DND-41 (cell line): Measurements from ENCODE around the gene BCO2.
A peak's percentile ranks its signal among the peaks of the same experiment; 100 is the strongest.

ENCODE experiments used
- ATAC-seq: fragments of 200-7000 bp; cut with Tn5 transposase; 3 replicates; pipeline ENCODE4 v1.9.1; 2021; ENCODE audit warnings: low read depth; ENCODE audit not compliant: insufficient read depth
- DNase-seq: peaks from one replicate; pipeline ENCODE4 v3.0.0-alpha.2; 2020
- H2AFZ ChIP-seq: 2 replicates; pipeline ENCODE4 v1.6.0; 2012; ENCODE audit warnings: low read depth, low read length
- H3K27ac ChIP-seq: 2 replicates; pipeline ENCODE4 v1.5.1; 2012; ENCODE audit warnings: low read length, inconsistent platforms
- H3K27me3 ChIP-seq: fragments of 200-600 bp; sonication (generic); 2 replicates; pipeline ENCODE4 v1.6.0; 2012; ENCODE audit warnings: low read length, mild to moderate bottlenecking, inconsistent platforms; ENCODE audit not compliant: insufficient read depth, poor library complexity
- H3K36me3 ChIP-seq: 2 replicates; pipeline ENCODE4 v1.5.1; 2012; ENCODE audit warnings: low read length, inconsistent platforms; ENCODE audit not compliant: insufficient read depth
- H3K4me1 ChIP-seq: 2 replicates; pipeline ENCODE4 v1.5.1; 2012; ENCODE audit warnings: mild to moderate bottlenecking, low read length; ENCODE audit not compliant: insufficient read depth
- H3K4me2 ChIP-seq: 2 replicates; pipeline ENCODE4 v1.6.0; 2012; ENCODE audit warnings: mild to moderate bottlenecking, moderate library complexity, low read length, inconsistent platforms; ENCODE audit not compliant: insufficient read depth
- H3K4me3 ChIP-seq, 2 experiments: fragments of 200-600 bp in 1 of 2; shearing (Covaris generic) in 1 of 2; 2 replicates each; pipeline ENCODE4 v1.5.1; 2012 to 2016; ENCODE audit warnings: inconsistent platforms in 2 of 2, low read length in 2 of 2, mild to moderate bottlenecking in 2 of 2, low read depth in 1 of 2, moderate library complexity in 1 of 2
- H3K79me2 ChIP-seq: 2 replicates; pipeline ENCODE4 v1.6.0; 2012; ENCODE audit warnings: low read length, inconsistent platforms; ENCODE audit not compliant: insufficient read depth
- H3K9ac ChIP-seq: 2 replicates; pipeline ENCODE4 v1.6.0; 2012; ENCODE audit warnings: low read depth, mild to moderate bottlenecking, inconsistent platforms, low read length, moderate library complexity
- H3K9me3 ChIP-seq: 2 replicates; pipeline ENCODE4 v1.5.1; 2012; ENCODE audit warnings: low read length, moderate library complexity, mild to moderate bottlenecking, inconsistent platforms; ENCODE audit not compliant: insufficient read depth, severe bottlenecking
- H4K20me1 ChIP-seq: 2 replicates; pipeline ENCODE4 v1.6.0; 2012; ENCODE audit warnings: low read length; ENCODE audit not compliant: insufficient read depth
- CTCF ChIP-seq: IDR thresholded peaks from 2 replicates; pipeline ENCODE4 v1.5.1; 2012; ENCODE audit warnings: borderline replicate concordance, low read length, moderate library complexity, mild to moderate bottlenecking; ENCODE audit not compliant: poor library complexity, severe bottlenecking; ENCODE audit errors: extremely low read depth
- EZH2 ChIP-seq: IDR thresholded peaks from 3 replicates; pipeline ENCODE4 v1.6.1; 2012; ENCODE audit warnings: borderline replicate concordance, low read depth, mild to moderate bottlenecking, moderate library complexity, low read length, inconsistent platforms; ENCODE audit not compliant: severe bottlenecking

BCO2 gene

GRCh38 chr11:112222303-112222702, 47.0 kb downstream of the BCO2 start:
- no peaks in the 10 kb centered on the region for H3K9me3 ChIP-seq
- no peak overlapping the region for H3K4me2 ChIP-seq
- peaks cover 18% of the 10 kb centered on the region for H3K4me1 ChIP-seq
- no peak overlapping the region for H2AFZ ChIP-seq
- no peaks in the 10 kb centered on the region for H3K27me3 ChIP-seq
- H4K20me1 ChIP-seq, result no peaks in the 10 kb centered on the region
- peaks cover 12% of the 10 kb centered on the region for H3K79me2 ChIP-seq
- DNase-seq (no peak), ATAC-seq (no peak)
- TF ChIP-seq EZH2 (no peak), CTCF (no peak)
- no peak overlapping the region for H3K9ac ChIP-seq
- no peaks in the 10 kb centered on the region; the same call in 1 of the 2 replicates for H3K36me3 ChIP-seq
- no peak overlapping the region for H3K27ac ChIP-seq
- no peak overlapping the region for H3K4me3 ChIP-seq

GRCh38 chr11:112223121-112223520, 47.8 kb downstream of the BCO2 start:
- H3K27me3 ChIP-seq, result no peaks in the 10 kb centered on the region
- DNase-seq, result no peak
- H3K4me1 ChIP-seq, result peaks cover 26% of the 10 kb centered on the region
- no peak overlapping the region for H3K27ac ChIP-seq
- peak overlapping the region; percentile 24; the same call in 1 of the 2 replicates for H2AFZ ChIP-seq
- H3K4me2 ChIP-seq, result no peak overlapping the region
- H3K9me3 ChIP-seq, result no peaks in the 10 kb centered on the region
- no peak overlapping the region for H3K4me3 ChIP-seq
- H3K36me3 ChIP-seq, result no peaks in the 10 kb centered on the region; the same call in 1 of the 2 replicates
- peaks cover 20% of the 10 kb centered on the region for H3K79me2 ChIP-seq
- H4K20me1 ChIP-seq, result no peaks in the 10 kb centered on the region
- no peak overlapping the region for H3K9ac ChIP-seq
- ATAC-seq, result no peak
- TF ChIP-seq CTCF (no peak), EZH2 (no peak)

DNA sequence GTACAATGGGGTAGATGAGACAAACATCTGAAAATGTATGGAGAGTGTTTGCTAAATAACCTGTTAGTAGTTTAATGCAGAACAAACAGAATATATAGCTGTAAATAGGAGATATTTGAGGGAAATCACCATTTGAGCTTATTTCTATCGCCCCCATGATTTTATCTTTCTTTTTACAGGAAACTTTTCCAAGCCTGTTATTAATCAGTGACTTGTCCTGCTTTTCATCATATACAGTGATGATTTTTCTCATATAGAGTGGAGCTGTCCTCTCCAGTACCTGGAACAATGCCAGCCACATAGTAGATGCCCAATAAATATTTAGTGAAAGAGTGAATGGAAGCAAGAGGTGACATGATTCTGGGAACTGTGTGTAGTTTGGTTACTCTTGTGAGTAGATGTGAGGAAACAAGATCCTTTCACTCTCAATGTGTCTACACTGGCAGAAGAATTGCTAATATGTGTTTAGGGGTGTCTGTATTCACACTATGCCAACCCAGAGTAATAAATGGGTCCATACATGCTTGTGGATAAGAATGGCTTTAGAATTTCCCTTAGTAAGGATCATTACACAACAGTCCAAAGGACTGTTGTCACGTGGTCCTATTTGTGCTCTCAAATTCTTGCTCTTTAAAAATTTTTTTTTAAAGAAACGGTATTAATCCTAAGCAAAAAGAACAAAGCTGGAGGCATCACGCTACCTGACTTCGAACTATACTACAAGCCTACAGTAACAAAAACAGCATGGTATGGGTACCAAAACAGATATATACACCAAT, 48.6 kb downstream of the BCO2 start:
- ATAC-seq (no peak), DNase-seq (no peak)
- Histone ChIP-seq H3K4me3 (no peak overlapping the region), H3K4me1 (peaks cover 29% of the 10 kb centered on the region), H2AFZ (no peak overlapping the region), H3K9ac (no peak overlapping the region), H3K4me2 (no peak overlapping the region), H4K20me1 (no peaks in the 10 kb centered on the region), H3K27ac (no peak overlapping the region), H3K27me3 (no peaks in the 10 kb centered on the region), H3K79me2 (peaks cover 28% of the 10 kb centered on the region), H3K9me3 (no peaks in the 10 kb centered on the region), H3K36me3 (peaks cover 6% of the 10 kb centered on the region)
- no peak for TF ChIP-seq CTCF
- TF ChIP-seq EZH2, result no peak

GRCh38 chr11:112225753-112226061, 50.4 kb downstream of the BCO2 start:
- Histone ChIP-seq H4K20me1 (no peaks in the 10 kb centered on the region), H3K79me2 (peaks cover 40% of the 10 kb centered on the region), H3K4me1 (peaks cover 23% of the 10 kb centered on the region), H3K9me3 (no peaks in the 10 kb centered on the region), H3K4me3 (peak overlapping the region; percentile 81 to 89), H3K4me2 (peak overlapping the region; percentile 87), H3K27ac (peak overlapping the region; percentile 97), H3K36me3 (peaks cover 21% of the 10 kb centered on the region), H3K9ac (peak overlapping the region; percentile 88), H3K27me3 (no peaks in the 10 kb centered on the region), H2AFZ (peak overlapping the region; percentile 99)
- DNase-seq (no peak), ATAC-seq (no peak)
- TF ChIP-seq EZH2 (no peak), CTCF (no peak)
